GM23338 (cell line): ENCODE data around the gene ARHGEF17.

Experiments used
- CREB1 ChIP-seq: fragments of 250-450 bp; sonication (Bioruptor Pico); IDR thresholded peaks from 2 replicates; pipeline ENCODE4 v1.5.0; 2020; ENCODE audit warnings: low read depth, mild to moderate bottlenecking, moderate library complexity
- EZH2 ChIP-seq: fragments of 200-600 bp; sonication (generic); IDR thresholded peaks from one replicate; pipeline ENCODE4 v1.8.0; 2017; ENCODE audit warnings: antibody characterized with exemption, mild to moderate bottlenecking, low read depth; ENCODE audit not compliant: unreplicated experiment
- EZH2phosphoT487 ChIP-seq: fragments of 200-600 bp; sonication (generic); IDR thresholded peaks from one replicate; pipeline ENCODE4 v1.8.1; 2018; ENCODE audit warnings: antibody characterized with exemption; ENCODE audit not compliant: unreplicated experiment
- POLR2AphosphoS5 ChIP-seq: IDR thresholded peaks from 2 replicates; pipeline ENCODE4 v1.6.1; 2016; ENCODE audit warnings: antibody characterized with exemption, low read depth
- ZNF331 ChIP-seq: fragments of 250-450 bp; sonication (Bioruptor Pico); IDR thresholded peaks from 2 replicates; pipeline ENCODE4 v1.5.0; 2020; ENCODE audit warnings: low read depth, mild to moderate bottlenecking, moderate library complexity
- TF ChIP-seq, protein P1 (sequence below), 2 experiments: fragments of 200-600 bp in 1 of 2; sonication (generic) in 1 of 2; conservative IDR thresholded peaks; 2 replicates each; pipeline versions ENCODE4 v1.5.1 to v1.6.1; 2016 to 2017; ENCODE audit warnings: antibody characterized with exemption in 2 of 2, low read depth in 2 of 2, mild to moderate bottlenecking in 2 of 2, moderate library complexity in 1 of 2
- TF ChIP-seq, protein P2 (sequence below): IDR thresholded peaks from one replicate; pipeline ENCODE4 v1.6.1; 2018; ENCODE audit warnings: antibody characterized with exemption; ENCODE audit not compliant: unreplicated experiment

GRCh38 chr11:73271936-73272679 is 36.0 kb upstream of the ARHGEF17 start, which contains the start of gene P2RY6:
- TF ChIP-seq, protein P1, sequence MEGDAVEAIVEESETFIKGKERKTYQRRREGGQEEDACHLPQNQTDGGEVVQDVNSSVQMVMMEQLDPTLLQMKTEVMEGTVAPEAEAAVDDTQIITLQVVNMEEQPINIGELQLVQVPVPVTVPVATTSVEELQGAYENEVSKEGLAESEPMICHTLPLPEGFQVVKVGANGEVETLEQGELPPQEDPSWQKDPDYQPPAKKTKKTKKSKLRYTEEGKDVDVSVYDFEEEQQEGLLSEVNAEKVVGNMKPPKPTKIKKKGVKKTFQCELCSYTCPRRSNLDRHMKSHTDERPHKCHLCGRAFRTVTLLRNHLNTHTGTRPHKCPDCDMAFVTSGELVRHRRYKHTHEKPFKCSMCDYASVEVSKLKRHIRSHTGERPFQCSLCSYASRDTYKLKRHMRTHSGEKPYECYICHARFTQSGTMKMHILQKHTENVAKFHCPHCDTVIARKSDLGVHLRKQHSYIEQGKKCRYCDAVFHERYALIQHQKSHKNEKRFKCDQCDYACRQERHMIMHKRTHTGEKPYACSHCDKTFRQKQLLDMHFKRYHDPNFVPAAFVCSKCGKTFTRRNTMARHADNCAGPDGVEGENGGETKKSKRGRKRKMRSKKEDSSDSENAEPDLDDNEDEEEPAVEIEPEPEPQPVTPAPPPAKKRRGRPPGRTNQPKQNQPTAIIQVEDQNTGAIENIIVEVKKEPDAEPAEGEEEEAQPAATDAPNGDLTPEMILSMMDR (conservative IDR thresholded peaks at IDR 0.05; ENCODE audit: low read depth in 2 of 2), result no peak
- TF ChIP-seq CREB1 (CRISPR knock-in tag) (no peak), EZH2 (no peak), POLR2AphosphoS5 (no peak), ZNF331 (CRISPR knock-in tag) (no peak), EZH2phosphoT487 (no peak)
- TF ChIP-seq, protein P2, sequence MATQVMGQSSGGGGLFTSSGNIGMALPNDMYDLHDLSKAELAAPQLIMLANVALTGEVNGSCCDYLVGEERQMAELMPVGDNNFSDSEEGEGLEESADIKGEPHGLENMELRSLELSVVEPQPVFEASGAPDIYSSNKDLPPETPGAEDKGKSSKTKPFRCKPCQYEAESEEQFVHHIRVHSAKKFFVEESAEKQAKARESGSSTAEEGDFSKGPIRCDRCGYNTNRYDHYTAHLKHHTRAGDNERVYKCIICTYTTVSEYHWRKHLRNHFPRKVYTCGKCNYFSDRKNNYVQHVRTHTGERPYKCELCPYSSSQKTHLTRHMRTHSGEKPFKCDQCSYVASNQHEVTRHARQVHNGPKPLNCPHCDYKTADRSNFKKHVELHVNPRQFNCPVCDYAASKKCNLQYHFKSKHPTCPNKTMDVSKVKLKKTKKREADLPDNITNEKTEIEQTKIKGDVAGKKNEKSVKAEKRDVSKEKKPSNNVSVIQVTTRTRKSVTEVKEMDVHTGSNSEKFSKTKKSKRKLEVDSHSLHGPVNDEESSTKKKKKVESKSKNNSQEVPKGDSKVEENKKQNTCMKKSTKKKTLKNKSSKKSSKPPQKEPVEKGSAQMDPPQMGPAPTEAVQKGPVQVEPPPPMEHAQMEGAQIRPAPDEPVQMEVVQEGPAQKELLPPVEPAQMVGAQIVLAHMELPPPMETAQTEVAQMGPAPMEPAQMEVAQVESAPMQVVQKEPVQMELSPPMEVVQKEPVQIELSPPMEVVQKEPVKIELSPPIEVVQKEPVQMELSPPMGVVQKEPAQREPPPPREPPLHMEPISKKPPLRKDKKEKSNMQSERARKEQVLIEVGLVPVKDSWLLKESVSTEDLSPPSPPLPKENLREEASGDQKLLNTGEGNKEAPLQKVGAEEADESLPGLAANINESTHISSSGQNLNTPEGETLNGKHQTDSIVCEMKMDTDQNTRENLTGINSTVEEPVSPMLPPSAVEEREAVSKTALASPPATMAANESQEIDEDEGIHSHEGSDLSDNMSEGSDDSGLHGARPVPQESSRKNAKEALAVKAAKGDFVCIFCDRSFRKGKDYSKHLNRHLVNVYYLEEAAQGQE, result no peak
